Activated gamma-delta T cell treated with anti-CD3 and anti-CD28 coated beads, Interleukin-2, amount 50 U/mL, for 16 hours (primary cell): ENCODE data around the gene PLA2G2A.
"Not testable (repeated sequence)": the region's sequence is repeated elsewhere in the genome, so short reads cannot be mapped to it uniquely, and the experiment has no call there.

Source experiments
- DNase-seq: peaks from one replicate; pipeline ENCODE4 v3.0.0-alpha.2; 2020; ENCODE audit warnings: low read depth

The PLA2G2A gene

GRCh38 chr1:19979494-19979977, at the start of gene PLA2G2A:
Gene PLA2G2A, minus strand, starts transcription at chr1:19979618. Its CDS starts 845 bp downstream, at chr1:19978773.
- no peak for DNase-seq

GRCh38 chr1:20028726-20029125, 49.3 kb upstream of the PLA2G2A start:
- no peak for DNase-seq

GRCh38 chr1:20028125-20028524, 48.7 kb upstream of the PLA2G2A start:
- DNase-seq, result no peak

- no peak for DNase-seq
Measured at GRCh38 chr1:20017741-20018140, 38.3 kb upstream of the PLA2G2A start.

- DNase-seq, result no peak
Measured at GRCh38 chr1:20014153-20014552, 34.7 kb upstream of the PLA2G2A start.

GRCh38 chr1:20010016-20010415, 30.6 kb upstream of the PLA2G2A start:
- no peak for DNase-seq

GRCh38 chr1:20009212-20009611, 29.8 kb upstream of the PLA2G2A start:
- no peak for DNase-seq

- DNase-seq, result no peak
Measured at GRCh38 chr1:20008391-20008841, 29.0 kb upstream of the PLA2G2A start.

- not testable (repeated sequence) for DNase-seq
Measured at GRCh38 chr1:19998823-19999222, 19.4 kb upstream of the PLA2G2A start.

- no peak for DNase-seq
Measured at GRCh38 chr1:19990689-19991088, 11.3 kb upstream of the PLA2G2A start.

GRCh38 chr1:19990182-19990582, 10.8 kb upstream of the PLA2G2A start:
- not testable (repeated sequence) for DNase-seq

- DNase-seq, result no peak
Measured at GRCh38 chr1:19988267-19989006, 9.0 kb upstream of the PLA2G2A start.

GRCh38 chr1:19987719-19988118, 8.3 kb upstream of the PLA2G2A start:
- DNase-seq, result no peak

- not testable (repeated sequence) for DNase-seq
Measured at GRCh38 chr1:19984409-19985016, 5.1 kb upstream of the PLA2G2A start.

- DNase-seq, result no peak
Measured at GRCh38 chr1:19981507-19982312, 2.3 kb upstream of the PLA2G2A start.

GRCh38 chr1:19981170-19981506, 1.7 kb upstream of the PLA2G2A start:
- no peak for DNase-seq

GRCh38 chr1:19980314-19980713, 896 bp upstream of the PLA2G2A start:
- no peak for DNase-seq

GRCh38 chr1:19978143-19978542, 1.3 kb downstream of the PLA2G2A start:
- DNase-seq, result no peak

GRCh38 chr1:19976317-19977003, 3.0 kb downstream of the PLA2G2A start:
- DNase-seq, result no peak

GRCh38 chr1:19975423-19976193, 3.8 kb downstream of the PLA2G2A start:
- no peak for DNase-seq

GRCh38 chr1:19974822-19975416, 4.5 kb downstream of the PLA2G2A start:
- no peak for DNase-seq
